ENCODE measurements around the gene AKR1D1.

GRCh38 chr7:138065827-138066226 lies 10.4 kb upstream of the AKR1D1 start:
- TF ChIP-seq CTCF (IDR thresholded peaks at IDR 0.05) (no peak), EZH2 (IDR thresholded peaks at IDR 0.05; ENCODE audit: borderline replicate concordance, insufficient read depth, low read depth, low read length, poor library complexity, severe bottlenecking) (no peak)

Data from B cell (primary cell).